Stimulated activated CD4-positive, alpha-beta T cell treated with anti-CD3 and anti-CD28 coated beads, TNF-alpha, amount 100 ng/mL, for 4 hours (primary cell): ENCODE results near the gene KCNE3.
A peak's percentile ranks its signal among the peaks of the same experiment; 100 is the strongest.

Source experiments
- DNase-seq, 3 experiments: peaks; one replicate each; pipeline ENCODE4 v3.0.0-alpha.2; 2020; ENCODE audit warnings: low read depth in 3 of 3

The KCNE3 gene

DNA sequence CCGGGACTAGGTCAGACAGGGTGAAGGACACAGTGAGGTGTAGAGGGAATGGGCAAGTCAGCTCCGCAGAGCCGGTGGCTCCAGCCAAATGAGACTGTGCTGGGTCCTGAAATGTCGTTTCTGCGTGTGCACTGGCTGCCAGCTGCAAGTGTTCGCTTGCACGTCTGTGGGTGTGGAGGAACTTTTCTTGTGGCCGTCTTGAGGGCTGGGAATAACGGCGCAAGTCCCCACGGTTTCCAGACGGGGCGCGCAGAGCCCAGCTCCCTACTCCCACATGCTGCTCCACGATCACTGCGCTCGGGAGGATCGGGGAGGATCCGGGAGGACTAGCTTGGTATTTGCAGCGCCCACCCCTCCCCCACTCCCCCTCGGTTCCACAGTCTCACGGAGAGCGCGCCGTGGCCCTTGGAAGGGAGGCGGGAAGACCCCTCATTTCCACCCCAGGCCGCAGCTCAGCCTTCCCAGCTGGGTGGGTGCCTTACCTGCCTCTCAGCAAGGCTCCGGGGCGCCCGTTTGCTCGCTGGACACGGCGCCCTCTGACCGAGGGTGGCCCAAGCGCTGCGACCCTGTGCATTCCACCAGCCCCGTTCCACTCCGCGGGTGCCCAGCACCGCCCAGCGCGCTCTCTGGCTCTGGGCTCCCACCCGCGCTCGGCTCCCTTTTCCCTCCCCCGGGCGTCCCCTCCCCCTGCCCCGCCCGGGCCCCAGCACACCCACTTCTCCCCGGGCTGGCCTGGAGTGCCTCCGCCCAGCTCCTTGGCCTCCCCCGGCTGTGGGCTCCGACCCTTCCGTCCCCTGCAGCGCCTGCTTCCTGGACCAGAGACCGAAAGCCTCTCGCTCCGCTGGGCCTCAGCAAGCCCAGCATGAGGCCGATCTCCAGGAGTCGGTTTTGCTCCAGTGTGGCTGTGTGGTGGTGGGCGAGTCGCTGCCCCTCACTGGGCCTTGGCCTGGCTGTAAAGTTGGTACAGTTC is at the start of gene KCNE3:
Gene KCNE3 (minus strand): TSS at position 634 of the 970 bp plus-strand sequence. CDS start 9,986 bp downstream, outside the sequence.
- no peak for DNase-seq

GRCh38 chr11:74507582-74507981 is 40.2 kb upstream of the KCNE3 start:
- no peak for DNase-seq

- no peak for DNase-seq
These were observed 39.5 kb upstream of the KCNE3 start for GRCh38 chr11:74506823-74507222.

- DNase-seq, result no peak
These were observed 38.6 kb upstream of the KCNE3 start for GRCh38 chr11:74505911-74506310.

GRCh38 chr11:74504100-74504691 is 36.8 kb upstream of the KCNE3 start:
- no peak for DNase-seq

GRCh38 chr11:74494916-74495315 is 27.6 kb upstream of the KCNE3 start:
- no peak for DNase-seq

GRCh38 chr11:74493791-74494630 is 26.7 kb upstream of the KCNE3 start:
- no peak for DNase-seq

- DNase-seq, result peak; percentile 94 to 96 (median 95)
These were observed 25.8 kb upstream of the KCNE3 start, which contains the start of gene LIPT2 for GRCh38 chr11:74492974-74493790. LIPT2 (minus strand) TSS chr11:74493724; CDS start chr11:74493703, 21 bp downstream.

DNA sequence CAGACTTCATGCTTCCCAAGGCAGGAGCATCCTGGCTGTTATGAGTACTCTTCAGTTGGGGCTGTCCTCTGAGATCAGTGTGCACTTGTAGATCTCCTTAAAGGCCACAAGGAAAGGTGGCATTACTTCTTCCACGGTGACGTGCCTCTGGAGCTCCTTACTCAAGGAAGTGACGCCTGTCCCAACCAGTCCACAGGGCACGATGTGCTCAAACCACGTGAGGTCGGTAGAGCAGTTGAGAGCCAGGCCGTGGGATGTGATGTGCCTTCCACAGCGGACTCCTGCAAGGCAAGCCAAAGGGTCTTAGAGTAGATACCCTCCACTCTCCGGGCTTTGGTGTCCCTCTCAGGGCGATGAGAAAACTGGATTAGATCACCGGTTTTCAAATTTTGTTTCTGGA is 24.7 kb upstream of the KCNE3 start:
- DNase-seq, result no peak

- DNase-seq, result no peak
These were observed 23.6 kb upstream of the KCNE3 start for GRCh38 chr11:74490941-74491340.

DNA sequence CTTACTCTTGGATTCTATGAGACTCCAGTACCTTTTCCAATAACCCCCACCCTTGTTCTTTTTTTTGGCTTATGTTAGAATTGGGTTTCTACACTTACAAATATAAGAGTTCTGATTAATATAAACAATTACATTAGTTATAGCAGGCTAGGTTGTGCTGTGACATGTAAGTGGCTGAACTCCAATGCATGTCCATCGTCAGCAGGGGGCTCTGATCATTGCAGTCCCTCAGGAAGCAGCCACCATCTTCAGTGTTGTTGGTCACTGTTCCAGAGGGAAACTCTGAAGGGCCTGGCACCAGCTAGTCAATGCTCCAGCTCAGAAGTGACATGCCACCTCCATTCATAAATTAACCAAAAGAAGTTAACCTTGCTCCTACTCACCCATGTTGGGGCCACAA is 20.5 kb upstream of the KCNE3 start:
- no peak for DNase-seq

DNA sequence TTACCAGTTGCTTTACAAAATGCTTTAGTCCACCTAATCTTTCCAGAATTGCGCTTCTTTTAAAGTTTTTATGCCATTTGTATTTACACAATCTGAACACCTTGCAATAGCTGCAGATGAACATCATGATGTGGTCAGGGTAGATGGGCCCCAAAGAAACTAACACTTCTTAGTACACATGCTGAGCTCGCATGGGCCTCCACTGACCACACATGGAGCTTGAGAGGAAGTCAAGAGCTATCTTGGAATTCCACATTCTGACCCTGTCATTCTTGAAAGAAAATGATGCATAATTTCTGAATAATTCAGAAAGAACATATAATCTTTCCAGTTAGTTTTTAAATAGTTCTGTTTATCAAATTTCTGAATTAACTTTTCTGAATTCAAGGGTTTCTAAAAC is 18.5 kb upstream of the KCNE3 start:
- DNase-seq, result no peak

DNA sequence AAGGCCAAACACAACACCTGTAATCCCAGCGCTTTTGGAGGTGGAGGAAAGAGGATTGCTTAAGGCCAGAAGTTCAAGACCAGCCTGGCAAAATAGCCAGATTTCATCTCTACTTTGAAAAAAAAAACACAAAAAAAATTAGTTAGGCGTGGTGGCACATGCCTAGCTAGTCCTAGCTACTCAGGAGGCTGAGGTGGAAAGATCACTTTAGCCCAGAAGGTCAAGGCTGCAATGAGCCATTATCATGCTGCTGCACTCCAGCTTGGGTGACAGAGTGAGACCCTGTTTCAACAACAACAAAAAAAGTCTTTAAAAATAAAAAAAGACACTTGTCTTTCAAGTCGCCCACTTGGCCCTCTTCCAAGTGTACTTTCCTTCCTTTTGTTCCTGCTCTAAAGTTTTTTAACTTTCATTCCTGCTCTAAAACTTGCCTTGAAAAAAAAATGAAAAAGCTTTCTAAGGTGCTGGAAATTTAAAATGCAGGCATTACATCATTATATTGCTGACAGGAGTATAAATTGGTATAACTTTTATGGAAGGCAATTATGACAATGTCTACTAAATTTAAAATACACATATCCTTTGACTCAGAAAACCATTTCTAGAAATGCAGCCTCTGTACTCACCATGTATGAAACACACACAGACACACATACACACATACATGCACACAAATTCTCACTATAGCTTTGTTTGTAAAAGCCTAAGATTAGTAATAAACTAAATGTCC is 13.5 kb upstream of the KCNE3 start:
- DNase-seq, result no peak

DNA sequence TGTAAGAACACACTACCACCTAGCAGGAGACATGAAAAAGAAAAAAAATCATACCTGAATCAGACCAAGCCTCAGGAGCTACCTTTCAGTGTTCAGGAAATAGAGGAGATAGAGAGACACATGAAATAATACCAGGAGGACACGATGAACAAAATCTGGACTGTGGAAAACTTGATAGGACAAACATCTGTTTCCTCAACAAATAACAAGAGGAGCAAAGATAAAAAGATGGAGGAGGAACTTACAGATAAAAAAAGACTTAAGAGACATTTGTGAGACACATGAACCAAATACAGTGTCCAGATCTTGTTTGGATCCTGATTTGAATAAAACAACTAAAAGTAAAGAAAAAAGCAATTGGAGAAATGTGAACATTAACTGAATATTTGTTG is 12.4 kb upstream of the KCNE3 start:
- DNase-seq, result no peak

DNA sequence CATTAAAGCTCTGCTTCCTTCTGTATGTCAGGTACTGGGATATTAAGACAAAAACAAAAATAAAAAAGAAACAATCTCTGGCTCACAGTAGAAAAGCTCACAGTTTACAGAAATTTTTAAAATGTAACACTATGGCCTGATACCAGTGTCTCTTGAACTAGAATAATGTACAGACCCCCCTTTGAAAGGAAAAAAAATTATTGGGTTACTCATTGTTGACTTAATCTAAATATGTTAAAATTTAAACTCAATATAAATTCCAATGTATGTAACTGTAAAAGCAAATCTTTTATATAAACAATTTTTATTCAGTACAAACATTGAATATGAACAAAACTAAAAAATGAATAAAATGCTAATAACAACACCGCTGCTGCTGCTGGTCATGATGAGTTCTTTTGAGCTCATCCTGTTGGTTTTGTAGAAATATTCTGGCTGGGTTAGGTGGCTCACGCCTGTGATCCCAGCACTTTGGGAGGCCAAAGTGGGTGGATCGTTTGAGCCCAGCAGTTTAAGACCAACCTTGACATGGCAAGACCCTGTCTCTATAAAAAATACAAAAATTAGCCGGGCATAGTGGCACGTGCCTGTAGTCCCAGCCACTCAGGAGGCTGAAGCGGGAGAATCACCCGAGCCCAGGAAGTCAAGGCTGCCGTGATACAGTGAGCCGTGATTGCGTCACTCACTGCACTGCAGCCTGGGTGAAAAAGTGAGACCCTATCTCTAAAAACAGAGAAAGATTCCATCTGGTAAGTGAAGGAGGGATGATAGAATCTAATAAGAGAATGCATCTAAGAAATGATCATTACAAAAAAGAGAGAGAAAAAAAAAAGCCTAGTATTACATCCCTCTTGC is 11.8 kb upstream of the KCNE3 start:
- DNase-seq, result no peak

- DNase-seq, result no peak
These were observed 9.2 kb upstream of the KCNE3 start for GRCh38 chr11:74476536-74476935.

DNA sequence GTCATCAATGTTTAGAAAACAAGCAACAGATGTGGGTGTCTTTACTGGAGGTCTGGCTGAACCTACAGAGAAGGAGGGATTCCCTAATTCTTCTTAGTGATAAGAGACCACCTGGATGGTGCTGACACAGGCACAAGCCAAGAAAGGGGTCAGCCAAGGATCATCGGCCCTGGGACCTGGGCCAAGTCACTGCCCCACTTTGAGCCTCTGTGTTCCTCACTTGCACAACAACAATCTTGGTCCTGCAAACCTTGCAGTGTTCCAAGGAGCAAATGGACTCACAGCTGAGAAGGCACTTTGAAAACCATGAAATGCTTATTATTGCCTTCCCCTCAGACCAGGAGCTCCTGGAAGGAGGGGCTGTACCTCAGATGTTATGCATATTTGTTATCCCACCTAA is 7.0 kb upstream of the KCNE3 start:
- DNase-seq, result no peak

DNA sequence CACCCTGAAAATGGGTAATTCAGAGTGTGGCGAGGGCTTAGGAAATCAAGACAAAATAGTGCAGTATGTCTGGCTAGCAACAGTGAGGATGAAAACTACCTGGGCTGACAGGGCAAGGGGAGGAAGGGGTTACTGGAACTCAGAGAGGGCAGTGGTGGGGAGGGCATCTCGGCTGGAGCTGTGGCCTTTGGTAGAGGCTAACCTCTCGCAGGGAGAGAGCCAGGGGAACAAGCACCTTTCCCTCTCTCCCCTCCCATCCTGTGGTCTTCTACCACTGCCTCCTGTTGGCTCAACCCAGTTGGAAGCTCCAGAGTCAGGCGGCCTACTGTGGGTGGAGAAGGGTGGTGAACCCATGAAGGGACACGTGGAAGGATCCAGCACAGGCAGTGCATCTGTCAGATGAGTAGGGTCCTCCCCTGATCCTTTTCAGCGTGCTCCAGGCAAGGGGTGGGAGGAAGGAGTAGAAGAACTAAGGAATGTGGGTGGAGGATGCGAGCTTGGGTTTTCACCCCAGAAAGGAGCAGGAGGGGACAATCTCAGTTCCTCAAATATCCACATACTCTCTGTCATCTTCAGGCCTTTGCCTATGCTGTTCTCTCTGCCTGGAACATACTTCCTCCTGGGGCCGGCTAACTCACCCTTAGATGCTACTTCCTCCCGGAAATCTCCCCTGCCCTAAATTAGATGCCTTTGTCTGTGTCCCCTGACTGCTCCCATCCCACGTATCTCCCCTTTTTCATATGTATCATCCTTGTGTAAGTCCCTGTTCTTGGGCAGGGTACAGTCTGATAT is 6.2 kb upstream of the KCNE3 start:
- DNase-seq, result no peak
